ENCODE results near the gene AMBP.

The AMBP gene

DNA sequence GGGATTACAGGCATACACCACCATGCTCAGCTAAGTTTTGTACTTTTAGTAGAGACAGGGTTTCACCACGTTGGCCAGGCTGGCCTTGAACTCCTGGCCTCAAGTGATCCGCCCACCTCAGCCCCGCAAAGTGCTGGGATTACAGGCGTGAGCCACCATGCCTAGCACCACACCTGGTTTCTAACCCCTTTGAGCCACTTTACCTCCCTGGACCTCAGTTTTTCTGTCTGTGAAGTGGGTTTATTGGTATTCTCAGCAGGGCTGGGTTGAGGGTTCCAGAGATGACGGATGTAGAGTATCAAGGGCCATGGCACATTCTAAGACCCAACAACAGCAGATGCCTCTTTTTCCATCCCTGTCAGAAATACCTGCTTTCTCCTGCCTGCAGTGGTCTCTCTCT is 38.6 kb downstream of the AMBP start:
- Histone ChIP-seq H3K9ac (ENCODE audit: low read depth, low read length, poor library complexity, severe bottlenecking) (no peak overlapping the region), H4K20me1 (ENCODE audit: insufficient read depth, low read length, poor library complexity, severe bottlenecking) (no peaks in the 10 kb centered on the region), H3K4me1 (ENCODE audit: insufficient read depth, low read length, poor library complexity, severe bottlenecking) (no peaks in the 10 kb centered on the region), H3K4me3 (ENCODE audit: low read length, poor library complexity, severe bottlenecking) (no peak overlapping the region), H3K9me2 (replicated peaks; ENCODE audit: low read depth, low read length) (no peaks in the 10 kb centered on the region), H3K36me3 (ENCODE audit: insufficient read depth, low read length) (peaks cover 49% of the 10 kb centered on the region; the same call in 1 of the 2 replicates), H3K9me3 (ENCODE audit: insufficient read depth, low read depth, low read length) (no peaks in the 10 kb centered on the region), H3K4me2 (ENCODE audit: low read depth, low read length, poor library complexity, severe bottlenecking) (no peak overlapping the region), H3K27me3 (ENCODE audit: insufficient read depth, low read length, poor library complexity, severe bottlenecking) (no peaks in the 10 kb centered on the region), H2AFZ (ENCODE audit: low read length) (no peak overlapping the region), H3F3A (ENCODE audit: low read depth) (no peaks in the 10 kb centered on the region), H3K79me2 (ENCODE audit: insufficient read depth, low read length) (no peaks in the 10 kb centered on the region)
- TF ChIP-seq EZH2phosphoT487 (IDR thresholded peaks at IDR 0.05; ENCODE audit: borderline replicate concordance), result no peak
- TF ChIP-seq, protein P1, sequence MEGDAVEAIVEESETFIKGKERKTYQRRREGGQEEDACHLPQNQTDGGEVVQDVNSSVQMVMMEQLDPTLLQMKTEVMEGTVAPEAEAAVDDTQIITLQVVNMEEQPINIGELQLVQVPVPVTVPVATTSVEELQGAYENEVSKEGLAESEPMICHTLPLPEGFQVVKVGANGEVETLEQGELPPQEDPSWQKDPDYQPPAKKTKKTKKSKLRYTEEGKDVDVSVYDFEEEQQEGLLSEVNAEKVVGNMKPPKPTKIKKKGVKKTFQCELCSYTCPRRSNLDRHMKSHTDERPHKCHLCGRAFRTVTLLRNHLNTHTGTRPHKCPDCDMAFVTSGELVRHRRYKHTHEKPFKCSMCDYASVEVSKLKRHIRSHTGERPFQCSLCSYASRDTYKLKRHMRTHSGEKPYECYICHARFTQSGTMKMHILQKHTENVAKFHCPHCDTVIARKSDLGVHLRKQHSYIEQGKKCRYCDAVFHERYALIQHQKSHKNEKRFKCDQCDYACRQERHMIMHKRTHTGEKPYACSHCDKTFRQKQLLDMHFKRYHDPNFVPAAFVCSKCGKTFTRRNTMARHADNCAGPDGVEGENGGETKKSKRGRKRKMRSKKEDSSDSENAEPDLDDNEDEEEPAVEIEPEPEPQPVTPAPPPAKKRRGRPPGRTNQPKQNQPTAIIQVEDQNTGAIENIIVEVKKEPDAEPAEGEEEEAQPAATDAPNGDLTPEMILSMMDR (conservative IDR thresholded peaks at IDR 0.05; ENCODE audit: low read length), result no peak

DNA sequence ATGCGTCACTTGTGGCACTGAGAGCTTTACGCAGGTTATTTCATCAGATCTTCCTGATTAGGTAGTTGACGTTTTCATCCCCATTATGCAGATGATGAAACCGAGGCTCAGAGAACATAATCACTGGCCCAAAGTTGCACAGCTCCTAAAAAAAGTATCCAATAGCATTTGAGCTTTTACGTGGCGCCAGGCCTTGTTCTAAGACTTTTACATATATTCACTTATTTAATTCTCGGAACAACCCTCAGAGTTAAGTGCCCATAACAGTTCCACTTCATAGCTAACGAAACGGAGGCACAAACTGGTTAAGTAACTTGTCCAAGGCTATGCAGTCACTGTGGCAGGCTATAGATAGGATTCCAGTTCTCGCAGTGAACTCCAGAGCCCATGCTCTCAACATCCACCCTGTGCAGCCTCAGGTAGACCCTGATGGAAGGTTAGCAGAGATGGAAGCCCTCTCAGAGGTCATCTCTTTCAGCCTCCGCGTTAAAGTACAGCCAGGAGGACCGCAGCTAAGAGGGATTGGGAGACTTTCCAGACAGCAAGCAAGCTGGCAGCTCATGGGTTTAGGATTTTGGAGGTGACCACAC is 39.3 kb downstream of the AMBP start:
- Histone ChIP-seq H3K9me3 (ENCODE audit: insufficient read depth, low read depth, low read length) (no peaks in the 10 kb centered on the region), H4K20me1 (ENCODE audit: insufficient read depth, low read length, poor library complexity, severe bottlenecking) (no peaks in the 10 kb centered on the region), H3K27me3 (ENCODE audit: insufficient read depth, low read length, poor library complexity, severe bottlenecking) (no peaks in the 10 kb centered on the region), H3K4me2 (ENCODE audit: low read depth, low read length, poor library complexity, severe bottlenecking) (no peak overlapping the region), H3F3A (ENCODE audit: low read depth) (no peaks in the 10 kb centered on the region), H3K9ac (ENCODE audit: low read depth, low read length, poor library complexity, severe bottlenecking) (no peak overlapping the region), H3K4me1 (ENCODE audit: insufficient read depth, low read length, poor library complexity, severe bottlenecking) (no peaks in the 10 kb centered on the region), H2AFZ (ENCODE audit: low read length) (no peak overlapping the region), H3K36me3 (ENCODE audit: insufficient read depth, low read length) (peaks cover 56% of the 10 kb centered on the region; the same call in 1 of the 2 replicates), H3K4me3 (ENCODE audit: low read length, poor library complexity, severe bottlenecking) (no peak overlapping the region), H3K79me2 (ENCODE audit: insufficient read depth, low read length) (no peaks in the 10 kb centered on the region), H3K9me2 (replicated peaks; ENCODE audit: low read depth, low read length) (no peaks in the 10 kb centered on the region)
- TF ChIP-seq, protein P1 (conservative IDR thresholded peaks at IDR 0.05; ENCODE audit: low read length), result no peak
- no peak for TF ChIP-seq EZH2phosphoT487 (IDR thresholded peaks at IDR 0.05; ENCODE audit: borderline replicate concordance)

DNA sequence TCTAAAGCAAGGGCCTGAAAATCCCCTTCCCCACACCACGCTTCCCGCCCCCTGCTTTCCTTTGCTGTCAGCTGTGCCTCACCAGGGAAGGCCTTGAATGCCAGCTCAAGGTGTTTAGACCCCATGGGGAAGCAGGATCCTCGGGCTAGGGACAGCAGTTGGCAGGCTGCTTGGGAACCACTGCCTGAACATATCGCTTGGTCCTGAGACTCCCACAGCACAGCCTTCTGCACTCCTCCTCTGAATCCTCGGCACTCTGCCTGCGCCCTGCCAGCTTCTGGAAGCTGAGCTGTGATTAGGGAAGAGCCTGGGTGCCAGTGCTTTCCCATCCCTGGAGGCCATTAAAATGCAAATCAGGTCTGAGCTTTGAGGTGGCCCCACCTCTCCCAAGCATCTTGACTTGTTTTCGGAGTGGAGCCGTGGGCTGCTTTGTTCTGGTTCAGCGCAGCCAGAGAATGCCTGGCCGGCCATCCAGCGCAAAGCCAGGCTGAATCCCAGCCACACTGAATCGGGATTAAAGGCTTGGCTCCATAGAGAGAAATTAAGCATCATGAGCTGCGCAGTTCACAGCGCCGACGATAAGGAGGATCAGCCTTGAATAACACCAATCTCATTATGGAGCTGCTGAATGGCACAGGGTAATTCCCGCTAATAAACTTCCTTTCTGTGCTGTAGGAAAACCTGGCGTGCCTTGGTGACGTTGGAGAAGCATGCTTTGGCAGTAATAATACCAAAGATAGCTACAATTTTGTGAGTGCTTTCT is 40.0 kb downstream of the AMBP start:
- Histone ChIP-seq H3K9ac (ENCODE audit: low read depth, low read length, poor library complexity, severe bottlenecking) (no peak overlapping the region), H3K27me3 (ENCODE audit: insufficient read depth, low read length, poor library complexity, severe bottlenecking) (no peaks in the 10 kb centered on the region), H3K9me3 (ENCODE audit: insufficient read depth, low read depth, low read length) (no peaks in the 10 kb centered on the region), H3K4me2 (ENCODE audit: low read depth, low read length, poor library complexity, severe bottlenecking) (no peak overlapping the region), H3F3A (ENCODE audit: low read depth) (no peaks in the 10 kb centered on the region), H3K36me3 (ENCODE audit: insufficient read depth, low read length) (peaks cover 60% of the 10 kb centered on the region; the same call in 1 of the 2 replicates), H3K9me2 (replicated peaks; ENCODE audit: low read depth, low read length) (no peaks in the 10 kb centered on the region), H2AFZ (ENCODE audit: low read length) (no peak overlapping the region), H3K79me2 (ENCODE audit: insufficient read depth, low read length) (no peaks in the 10 kb centered on the region), H3K4me1 (ENCODE audit: insufficient read depth, low read length, poor library complexity, severe bottlenecking) (no peaks in the 10 kb centered on the region), H3K4me3 (ENCODE audit: low read length, poor library complexity, severe bottlenecking) (no peak overlapping the region), H4K20me1 (ENCODE audit: insufficient read depth, low read length, poor library complexity, severe bottlenecking) (no peaks in the 10 kb centered on the region)
- TF ChIP-seq, protein P1 (conservative IDR thresholded peaks at IDR 0.05; ENCODE audit: low read length), result no peak
- TF ChIP-seq EZH2phosphoT487 (IDR thresholded peaks at IDR 0.05; ENCODE audit: borderline replicate concordance), result no peak
